ENCODE results near the gene BRICD5.
"Not testable (repeated sequence)": the region's sequence is repeated elsewhere in the genome, so short reads cannot be mapped to it uniquely, and the experiment has no call there.

BRICD5 gene

GRCh38 chr16:2210386-2211365, at the start of gene BRICD5:
BRICD5 (minus strand) TSS chr16:2210863; CDS start chr16:2210833, 30 bp downstream.
- DNase-seq: no peak

- DNase-seq: no peak
These were observed 49.6 kb upstream of the BRICD5 start for GRCh38 chr16:2260250-2260649.

DNA sequence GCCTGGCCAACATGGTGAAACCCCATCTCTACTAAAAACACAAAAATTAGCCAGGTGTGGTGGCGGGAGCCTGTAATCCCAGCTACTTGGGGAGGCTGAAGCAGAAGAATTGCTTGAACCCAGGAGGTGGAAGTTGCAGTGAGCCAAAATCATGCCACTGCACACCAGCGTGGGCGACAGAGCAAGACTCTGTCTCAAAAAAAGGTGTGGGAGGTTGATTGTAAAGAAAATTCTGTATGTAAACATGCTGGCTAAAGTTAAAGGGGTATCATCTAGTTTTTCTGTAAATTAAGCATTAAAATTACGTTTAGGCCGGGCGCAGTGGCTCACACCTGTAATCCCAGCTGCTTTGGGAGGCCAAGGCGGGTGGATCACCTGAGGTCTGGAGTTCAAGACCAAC, 47.9 kb upstream of the BRICD5 start:
- DNase-seq: not testable (repeated sequence)

GRCh38 chr16:2257726-2258125, 47.1 kb upstream of the BRICD5 start:
- DNase-seq: no peak

GRCh38 chr16:2256531-2257140, 46.0 kb upstream of the BRICD5 start:
- DNase-seq: no peak

- no peak for DNase-seq
These were observed 42.6 kb upstream of the BRICD5 start for GRCh38 chr16:2253293-2253692.

DNA sequence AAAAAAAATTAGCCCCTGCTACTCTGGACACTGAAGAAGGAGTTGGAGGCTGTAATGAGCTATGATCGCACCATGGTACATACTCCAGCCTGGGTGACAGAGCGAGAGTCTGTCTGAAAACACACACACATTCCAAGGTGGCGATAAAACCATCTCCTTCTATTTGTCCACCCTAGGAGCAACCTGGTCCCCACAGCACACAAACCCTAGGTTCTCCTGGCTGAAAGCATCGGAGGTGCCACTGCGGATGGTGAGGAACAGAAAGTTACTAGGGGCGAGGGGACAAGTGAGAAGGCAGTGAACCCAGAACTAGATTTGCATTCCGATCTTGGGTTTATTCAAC, 42.1 kb upstream of the BRICD5 start:
- no peak for DNase-seq

GRCh38 chr16:2251296-2252111, 40.8 kb upstream of the BRICD5 start, which contains the start of gene ECI1:
ECI1 (minus strand) TSS chr16:2251587; CDS start chr16:2251566, 21 bp downstream.
- peak; percentile 67 for DNase-seq

DNA sequence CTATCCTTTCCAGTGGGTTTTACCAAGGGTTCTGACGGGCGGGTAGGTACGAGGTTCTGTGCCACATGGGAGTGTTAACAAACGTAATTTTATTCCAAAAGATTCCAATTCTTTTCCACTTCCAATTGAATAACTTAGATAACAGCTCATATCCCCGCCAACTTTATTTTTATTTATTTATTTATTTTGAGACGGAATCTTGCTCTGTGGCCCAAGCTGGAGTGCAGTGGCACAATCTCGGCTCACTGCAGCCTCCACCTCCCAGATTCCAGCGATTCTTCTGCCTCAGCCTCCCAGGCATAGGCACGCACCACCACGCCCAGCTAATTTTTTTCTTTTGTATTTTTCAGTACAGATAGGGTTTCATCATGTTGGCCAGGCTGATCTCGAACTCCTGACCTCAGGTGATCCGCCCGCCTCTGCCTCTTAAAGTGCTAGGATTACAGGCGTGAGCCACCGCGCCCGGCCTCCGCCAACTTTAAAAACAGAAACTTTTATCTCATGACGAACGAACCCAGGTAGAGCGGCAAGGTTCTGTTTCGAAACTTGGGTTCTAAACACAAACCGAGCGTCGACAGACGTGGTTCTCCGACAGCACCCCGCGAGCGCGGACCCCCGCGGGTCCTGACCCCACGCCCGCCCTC, 40.1 kb upstream of the BRICD5 start:
- DNase-seq: no peak

GRCh38 chr16:2246301-2246885, 35.7 kb upstream of the BRICD5 start:
- DNase-seq: no peak

- no peak for DNase-seq
These were observed 34.5 kb upstream of the BRICD5 start for GRCh38 chr16:2244926-2245795.

DNA sequence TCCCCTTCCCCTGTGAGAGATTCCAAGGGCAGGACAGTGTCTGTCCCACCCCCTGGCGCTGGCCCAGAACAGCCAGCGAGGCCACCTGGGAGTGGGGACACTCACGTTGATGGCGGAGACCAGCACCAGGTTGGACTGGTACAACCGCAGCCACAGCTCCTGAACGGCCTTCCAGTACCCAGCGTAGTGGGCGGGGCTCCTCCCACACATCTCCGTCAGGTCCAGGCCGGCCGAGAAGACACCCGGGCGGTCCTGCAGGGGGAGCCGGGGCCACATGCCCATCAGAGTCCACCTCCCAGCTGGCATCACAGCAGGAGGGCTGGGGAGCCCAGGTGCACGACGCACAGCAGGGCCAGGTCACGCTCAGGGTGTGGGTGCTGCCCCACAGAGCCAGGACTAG, 33.6 kb upstream of the BRICD5 start:
- no peak for DNase-seq

- DNase-seq: no peak
These were observed 33.1 kb upstream of the BRICD5 start for GRCh38 chr16:2243781-2244180.

GRCh38 chr16:2243031-2243528, 32.4 kb upstream of the BRICD5 start:
- DNase-seq: no peak

- no peak for DNase-seq
These were observed 31.9 kb upstream of the BRICD5 start for GRCh38 chr16:2242598-2242997.

- DNase-seq: not testable (repeated sequence)
These were observed 29.7 kb upstream of the BRICD5 start for GRCh38 chr16:2240331-2240730.

DNA sequence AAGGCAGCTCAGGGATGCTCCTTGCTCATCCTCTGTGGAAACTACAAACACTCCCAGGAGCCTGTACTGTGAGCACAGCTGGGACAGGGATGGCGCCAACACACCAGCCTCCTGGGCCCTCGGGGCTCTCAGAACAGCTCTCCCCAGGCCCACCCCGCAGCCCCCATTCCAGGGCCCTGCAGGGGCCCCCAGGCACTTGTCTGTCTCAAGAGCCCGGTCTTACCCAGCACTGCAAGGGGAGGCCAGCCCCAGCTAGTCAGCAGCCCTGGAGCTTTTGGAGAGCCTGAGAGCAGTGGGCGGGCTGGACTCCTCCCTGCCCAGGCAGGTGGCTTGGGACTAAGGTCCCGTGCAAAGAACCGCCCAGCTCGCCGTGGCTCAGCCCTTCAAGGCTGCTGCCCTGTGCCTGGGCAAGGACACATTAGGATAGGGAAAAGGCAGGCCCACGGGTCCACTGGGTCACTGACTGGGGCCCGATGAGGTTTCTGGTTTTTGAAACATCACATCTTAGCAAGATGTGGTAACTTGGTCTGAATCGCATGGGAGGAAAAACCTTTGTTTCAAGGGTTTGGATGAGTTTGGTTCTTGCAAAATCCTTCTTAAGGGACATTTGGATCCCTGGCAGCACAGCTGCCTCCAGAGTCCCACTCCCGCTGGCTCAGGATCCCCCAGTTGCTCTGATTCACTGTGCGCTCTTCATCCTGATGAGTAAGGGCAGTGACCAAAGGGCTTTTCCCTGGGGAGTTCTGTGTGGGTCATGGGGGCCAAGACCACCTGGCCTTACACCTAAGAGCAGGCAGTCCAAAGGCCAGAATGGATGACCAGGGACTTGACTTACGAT, 28.4 kb upstream of the BRICD5 start:
- DNase-seq: no peak

GRCh38 chr16:2238150-2238837, 27.6 kb upstream of the BRICD5 start:
- no peak for DNase-seq

DNA sequence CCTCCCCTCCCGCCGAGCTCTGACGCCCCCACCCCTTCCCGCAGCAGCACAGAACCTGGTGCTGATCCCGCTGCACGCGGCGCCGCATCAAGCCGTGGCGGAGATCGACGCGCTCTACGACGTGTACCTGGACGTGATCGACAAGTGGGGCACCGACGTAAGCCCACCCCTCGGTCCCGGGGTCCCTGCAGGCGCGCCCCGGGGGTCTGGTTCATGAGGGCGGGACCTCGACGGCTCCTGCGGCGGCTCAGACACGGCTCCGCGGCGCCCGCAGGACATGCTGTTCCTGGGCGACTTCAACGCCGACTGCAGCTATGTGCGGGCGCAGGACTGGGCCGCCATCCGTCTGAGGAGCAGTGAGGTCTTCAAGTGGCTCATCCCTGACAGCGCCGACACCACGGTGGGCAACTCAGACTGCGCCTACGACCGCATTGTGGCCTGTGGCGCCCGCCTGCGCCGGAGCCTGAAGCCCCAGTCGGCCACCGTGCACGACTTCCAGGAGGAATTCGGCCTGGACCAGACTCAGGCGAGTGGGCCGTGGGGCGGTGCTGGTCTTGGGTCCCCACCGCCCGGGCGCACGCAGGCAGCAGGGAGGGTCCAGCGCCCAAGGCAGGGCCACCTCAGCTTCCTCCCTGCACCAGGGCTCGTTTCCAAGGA, 27.0 kb upstream of the BRICD5 start:
- no peak for DNase-seq

Measured in cortex of kidney (tissue), 1 donor.